Mesothelial cell of epicardium (in vitro differentiated cells): ENCODE results near the gene CCDC110. TPM values are rescaled to one million over a fixed set of nuclear protein-coding genes. Genes with fewer than 3 reads are reported as not detected.

ENCODE experiments used
- DNase-seq, 2 experiments: peaks; one replicate each; pipeline ENCODE4 v3.0.0; 2021; ENCODE audit warnings: low spot score in 2 of 2; ENCODE audit not compliant: unreplicated experiment in 2 of 2
- H3K27ac Mint-ChIP-seq: 2 replicates; pipeline ENCODE4 v1.8.0; 2021; ENCODE audit warnings: mixed read lengths
- H3K27me3 Mint-ChIP-seq: 2 replicates; pipeline ENCODE4 v1.8.0; 2021; ENCODE audit warnings: low read depth, mixed read lengths
- H3K36me3 Mint-ChIP-seq: 2 replicates; pipeline ENCODE4 v1.8.0; 2021; ENCODE audit warnings: mixed read lengths
- H3K4me1 Mint-ChIP-seq: 2 replicates; pipeline ENCODE4 v1.8.0; 2021; ENCODE audit warnings: mixed read lengths
- H3K4me3 Mint-ChIP-seq: 2 replicates; pipeline ENCODE4 v1.8.0; 2021; ENCODE audit warnings: mild to moderate bottlenecking, moderate library complexity, mixed read lengths
- H3K9me3 Mint-ChIP-seq: 2 replicates; pipeline ENCODE4 v1.8.0; 2021; ENCODE audit warnings: mixed read lengths
- CTCF ChIP-seq: fragments of 200-600 bp; sonication (generic); IDR thresholded peaks from one replicate; pipeline ENCODE4 v1.5.0; 2021; ENCODE audit warnings: antibody characterized with exemption; ENCODE audit not compliant: unreplicated experiment
- total RNA-seq: library from RNA; stranded (reverse); gene quantifications from 3 replicates; pipeline ENCODE4 v1.2.1, GENCODE V29; 2021

The CCDC110 gene
- total RNA-seq: 0.84 to 2.0 TPM (median 1.0 TPM) in 3 replicates

DNA sequence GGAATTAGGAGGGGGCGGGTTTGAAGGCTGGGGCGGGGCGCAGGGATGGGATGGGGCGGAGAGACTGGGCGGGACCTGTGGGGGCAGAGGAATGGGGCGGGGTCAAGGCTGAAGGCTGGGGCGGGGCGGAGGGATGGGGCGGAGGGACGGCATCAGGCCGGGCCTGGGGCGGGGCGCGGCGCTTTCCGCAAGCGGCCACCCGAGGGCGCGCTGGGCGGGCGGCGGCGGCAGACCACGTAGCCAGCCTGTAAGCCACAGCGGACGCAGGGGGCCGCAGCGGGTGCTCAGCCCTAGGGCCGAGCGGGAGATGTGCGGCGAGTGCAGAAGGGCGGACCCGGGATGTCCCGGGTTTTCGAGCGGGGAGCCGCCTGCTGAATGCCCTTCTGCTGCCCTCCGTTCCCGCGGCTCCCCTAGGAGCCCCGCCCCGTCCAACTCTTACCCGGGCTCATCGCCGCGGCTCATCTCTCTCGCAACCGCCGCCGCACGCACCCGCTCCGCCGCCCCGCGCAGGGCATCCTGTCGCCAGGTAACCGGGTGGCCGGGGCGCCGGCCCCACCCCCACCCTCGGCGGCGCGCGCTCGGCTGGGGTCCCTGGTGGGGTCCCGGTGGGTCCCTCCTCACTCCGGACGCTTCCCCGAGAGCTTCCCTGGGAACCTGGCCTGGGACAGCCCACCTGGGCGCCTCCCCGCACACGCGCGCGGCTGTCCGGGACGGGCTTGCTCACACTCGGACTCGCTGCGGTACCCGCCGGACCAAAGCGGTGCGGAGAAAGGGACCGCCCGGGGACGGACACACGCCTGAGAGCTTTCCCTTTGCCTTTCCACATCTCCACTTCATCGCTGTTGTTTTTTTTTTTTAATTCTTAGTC, at the start of gene CCDC110:
Gene CCDC110, minus strand, starts transcription at position 499 of the 868 bp plus-strand sequence. Its CDS starts 50 bp downstream, at position 449.
- Mint-ChIP-seq H3K9me3 (no peaks in the 10 kb centered on the region), H3K4me1 (peaks cover 2% of the 10 kb centered on the region), H3K27ac (peak within 1 kb of the TSS; percentile 45), H3K4me3 (peak within 1 kb of the TSS; percentile 85), H3K27me3 (peaks cover 40% of the 10 kb centered on the region), H3K36me3 (no peaks in the 10 kb centered on the region)
- peak; percentile 93 to 94 for DNase-seq
- peak; percentile 68 for TF ChIP-seq CTCF

DNA sequence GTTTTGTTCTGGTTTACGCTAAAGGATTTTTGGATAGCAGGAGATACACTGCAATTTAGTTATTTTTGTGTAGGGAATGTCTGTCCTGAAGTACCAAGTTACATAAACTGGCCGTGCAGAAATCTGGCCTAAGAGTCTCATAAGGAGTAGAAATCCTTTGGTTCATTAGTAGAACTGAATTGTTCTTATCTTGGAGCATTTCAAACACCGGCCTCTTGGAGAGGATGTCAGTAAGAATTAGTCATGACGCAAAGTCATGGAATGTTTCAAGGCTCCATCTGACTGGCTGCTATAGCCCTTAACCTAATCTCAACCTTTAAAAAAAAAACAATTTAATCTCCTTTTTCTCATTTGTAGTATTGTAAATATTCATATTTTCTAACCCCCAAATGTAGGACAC, 48.6 kb upstream of the CCDC110 start:
- TF ChIP-seq CTCF: no peak
- Mint-ChIP-seq H3K4me1 (no peaks in the 10 kb centered on the region), H3K27ac (peak overlapping the region; percentile 33), H3K27me3 (no peaks in the 10 kb centered on the region), H3K9me3 (no peaks in the 10 kb centered on the region), H3K4me3 (no peak overlapping the region), H3K36me3 (no peaks in the 10 kb centered on the region)
- no peak for DNase-seq

DNA sequence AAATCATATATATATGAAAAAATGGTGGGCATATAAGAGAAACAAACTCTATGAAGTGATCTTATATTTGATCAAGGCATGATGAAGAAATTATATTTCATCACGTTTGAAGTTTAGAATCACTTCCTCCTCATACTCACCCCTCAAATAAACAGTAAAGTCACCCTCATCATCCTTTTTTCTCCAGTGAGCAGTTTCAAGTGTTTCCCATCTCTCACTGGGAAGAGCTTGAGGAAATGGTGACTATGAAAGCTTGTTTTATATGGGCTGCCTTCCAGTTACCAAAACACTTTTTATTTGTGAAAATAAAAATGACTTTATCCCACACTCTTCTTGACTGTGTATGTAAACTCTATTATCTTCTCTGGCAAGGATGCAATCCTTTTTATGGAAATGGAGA, 47.0 kb upstream of the CCDC110 start:
- H3K9me3 Mint-ChIP-seq: no peaks in the 10 kb centered on the region
- no peak for TF ChIP-seq CTCF
- DNase-seq: no peak
- H3K4me3 Mint-ChIP-seq: no peak overlapping the region
- no peaks in the 10 kb centered on the region for H3K27me3 Mint-ChIP-seq
- no peaks in the 10 kb centered on the region for H3K4me1 Mint-ChIP-seq
- no peak overlapping the region for H3K27ac Mint-ChIP-seq
- H3K36me3 Mint-ChIP-seq: no peaks in the 10 kb centered on the region

GRCh38 chr4:185518069-185518468, 46.5 kb upstream of the CCDC110 start:
- no peak for TF ChIP-seq CTCF
- no peak for DNase-seq
- Mint-ChIP-seq H3K4me3 (no peak overlapping the region), H3K9me3 (no peaks in the 10 kb centered on the region), H3K27ac (no peak overlapping the region), H3K27me3 (no peaks in the 10 kb centered on the region), H3K4me1 (no peaks in the 10 kb centered on the region), H3K36me3 (no peaks in the 10 kb centered on the region)

- H3K27ac Mint-ChIP-seq: no peak overlapping the region
- H3K4me1 Mint-ChIP-seq: no peaks in the 10 kb centered on the region
- no peak for TF ChIP-seq CTCF
- no peaks in the 10 kb centered on the region for H3K27me3 Mint-ChIP-seq
- H3K36me3 Mint-ChIP-seq: no peaks in the 10 kb centered on the region
- no peak for DNase-seq
- no peaks in the 10 kb centered on the region for H3K9me3 Mint-ChIP-seq
- H3K4me3 Mint-ChIP-seq: no peak overlapping the region
These were observed 43.7 kb upstream of the CCDC110 start for GRCh38 chr4:185515248-185515647.
